Thoracic aorta (tissue), 2 donors: ENCODE results near the gene SPECC1L. TPM values are rescaled to one million over a fixed set of nuclear protein-coding genes. Genes with fewer than 3 reads are reported as not detected.

Experiments
- ATAC-seq: fragments of 150-250 bp; one replicate; pipeline ENCODE4 v1.8.0; 2017; ENCODE audit warnings: low read depth; ENCODE audit not compliant: insufficient number of reproducible peaks, low FRiP score
- DNase-seq: peaks from one replicate; pipeline ENCODE4 v3.0.0-alpha.2; 2020; ENCODE audit warnings: low spot score
- H3K27ac ChIP-seq, 2 donors: fragments of 200-600 bp; sonication (generic); 1 replicate in 1 of 2; 2 replicates in 1 of 2; pipeline ENCODE4 v1.5.1; 2016; ENCODE audit warnings: mild to moderate bottlenecking in 2 of 2, moderate library complexity in 2 of 2
- H3K27me3 ChIP-seq: fragments of 200-600 bp; sonication (generic); replicated peaks from 2 replicates; pipeline ENCODE4 v1.6.0; 2016; ENCODE audit warnings: mild to moderate bottlenecking; ENCODE audit not compliant: insufficient read depth
- H3K36me3 ChIP-seq: fragments of 200-600 bp; sonication (generic); one replicate; pipeline ENCODE4 v1.5.1; 2016
- H3K4me1 ChIP-seq, 2 donors: fragments of 200-600 bp; sonication (generic); 1 replicate in 1 of 2; 2 replicates in 1 of 2; pipeline versions ENCODE4 v1.5.1 to v1.6.0; 2016; ENCODE audit warnings: low read depth in 2 of 2, mild to moderate bottlenecking in 1 of 2; ENCODE audit not compliant: control insufficient read depth in 1 of 2
- H3K4me3 ChIP-seq: fragments of 200-600 bp; sonication (generic); 2 replicates; pipeline ENCODE4 v1.5.1; 2016; ENCODE audit warnings: mild to moderate bottlenecking
- H3K9me3 ChIP-seq: fragments of 200-600 bp; sonication (generic); 2 replicates; pipeline ENCODE4 v1.5.1; 2016
- total RNA-seq, 2 donors: library from RNA; depleted of rRNA; stranded (reverse); fragments of >200 nt; gene quantifications; one replicate each; pipeline versions ENCODE4 v1.1.0 to v1.2.3, GENCODE V29; 2016
- TF ChIP-seq, protein P1 (sequence below): fragments of 200-600 bp; sonication (generic); IDR thresholded peaks from one replicate; pipeline ENCODE4 v1.5.1; 2019; ENCODE audit warnings: antibody characterized with exemption

The SPECC1L gene
- total RNA-seq, 2 donors from 2014 or later: 49.4 to 50.0 TPM

GRCh38 chr22:24406322-24407277, 136.0 kb downstream of the SPECC1L start:
- DNase-seq (no peak), ATAC-seq (no peak)
- Histone ChIP-seq H3K27ac (no peak overlapping the region), H3K27me3 (no peaks in the 10 kb centered on the region), H3K4me3 (no peak overlapping the region), H3K4me1 (peaks cover 21 to 38% of the 10 kb centered on the region in 2 donors), H3K36me3 (no peaks in the 10 kb centered on the region), H3K9me3 (no peaks in the 10 kb centered on the region)
- TF ChIP-seq, protein P1, sequence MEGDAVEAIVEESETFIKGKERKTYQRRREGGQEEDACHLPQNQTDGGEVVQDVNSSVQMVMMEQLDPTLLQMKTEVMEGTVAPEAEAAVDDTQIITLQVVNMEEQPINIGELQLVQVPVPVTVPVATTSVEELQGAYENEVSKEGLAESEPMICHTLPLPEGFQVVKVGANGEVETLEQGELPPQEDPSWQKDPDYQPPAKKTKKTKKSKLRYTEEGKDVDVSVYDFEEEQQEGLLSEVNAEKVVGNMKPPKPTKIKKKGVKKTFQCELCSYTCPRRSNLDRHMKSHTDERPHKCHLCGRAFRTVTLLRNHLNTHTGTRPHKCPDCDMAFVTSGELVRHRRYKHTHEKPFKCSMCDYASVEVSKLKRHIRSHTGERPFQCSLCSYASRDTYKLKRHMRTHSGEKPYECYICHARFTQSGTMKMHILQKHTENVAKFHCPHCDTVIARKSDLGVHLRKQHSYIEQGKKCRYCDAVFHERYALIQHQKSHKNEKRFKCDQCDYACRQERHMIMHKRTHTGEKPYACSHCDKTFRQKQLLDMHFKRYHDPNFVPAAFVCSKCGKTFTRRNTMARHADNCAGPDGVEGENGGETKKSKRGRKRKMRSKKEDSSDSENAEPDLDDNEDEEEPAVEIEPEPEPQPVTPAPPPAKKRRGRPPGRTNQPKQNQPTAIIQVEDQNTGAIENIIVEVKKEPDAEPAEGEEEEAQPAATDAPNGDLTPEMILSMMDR: no peak

- TF ChIP-seq, protein P1: no peak
- ATAC-seq (no peak), DNase-seq (no peak)
- H3K27me3 ChIP-seq: no peaks in the 10 kb centered on the region
- no peaks in the 10 kb centered on the region for H3K36me3 ChIP-seq
- no peak overlapping the region for H3K4me3 ChIP-seq
- no peaks in the 10 kb centered on the region for H3K9me3 ChIP-seq
- H3K4me1 ChIP-seq: peaks cover 18 to 31% of the 10 kb centered on the region in 2 donors
- no peak overlapping the region for H3K27ac ChIP-seq
Observed at GRCh38 chr22:24407278-24407665, 136.6 kb downstream of the SPECC1L start.

GRCh38 chr22:24407884-24408283, 137.3 kb downstream of the SPECC1L start:
- ATAC-seq (no peak), DNase-seq (no peak)
- Histone ChIP-seq H3K27ac (no peak overlapping the region), H3K4me1 (peaks cover 13 to 25% of the 10 kb centered on the region in 2 donors), H3K4me3 (no peak overlapping the region), H3K27me3 (no peaks in the 10 kb centered on the region), H3K9me3 (no peaks in the 10 kb centered on the region), H3K36me3 (no peaks in the 10 kb centered on the region)
- TF ChIP-seq, protein P1: no peak

DNA sequence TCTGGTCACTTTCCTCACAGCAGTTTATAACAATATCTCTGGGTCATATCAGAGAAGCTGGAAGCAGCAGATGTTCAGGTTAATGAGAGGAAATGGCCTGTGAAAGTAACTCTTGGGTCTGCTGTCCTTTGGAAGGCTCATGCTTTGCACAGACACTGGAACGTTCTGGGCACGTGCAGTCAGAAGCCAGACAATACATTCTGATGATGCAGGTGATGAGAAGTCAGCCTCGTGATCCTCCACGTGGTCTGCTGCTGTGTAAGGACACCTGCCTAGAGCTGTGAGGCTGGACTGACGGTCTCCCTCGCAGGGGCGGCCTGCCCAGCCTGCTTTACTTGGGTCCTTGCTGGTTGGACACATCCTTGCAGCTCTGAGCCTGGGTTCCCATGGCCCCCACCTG, 138.0 kb downstream of the SPECC1L start:
- no peaks in the 10 kb centered on the region for H3K27me3 ChIP-seq
- ATAC-seq (no peak), DNase-seq (no peak)
- H3K27ac ChIP-seq: no peak overlapping the region
- TF ChIP-seq, protein P1: no peak
- peaks cover 6 to 17% of the 10 kb centered on the region in 2 donors for H3K4me1 ChIP-seq
- H3K36me3 ChIP-seq: peaks cover 7% of the 10 kb centered on the region
- no peaks in the 10 kb centered on the region for H3K9me3 ChIP-seq
- H3K4me3 ChIP-seq: no peak overlapping the region

- no peak for ATAC-seq
- H3K27ac ChIP-seq: no peak overlapping the region
- peaks cover 0 to 6% of the 10 kb centered on the region in 2 donors for H3K4me1 ChIP-seq
- no peaks in the 10 kb centered on the region for H3K27me3 ChIP-seq
- H3K36me3 ChIP-seq: peaks cover 17% of the 10 kb centered on the region
- no peak overlapping the region for H3K4me3 ChIP-seq
- TF ChIP-seq, protein P1: no peak
- DNase-seq: no peak
- H3K9me3 ChIP-seq: no peaks in the 10 kb centered on the region
Observed at GRCh38 chr22:24409707-24410106, 139.1 kb downstream of the SPECC1L start.
